K562 (cell line): ENCODE results near the gene ZNF556. TPM values are rescaled to one million over a fixed set of nuclear protein-coding genes. Genes with fewer than 3 reads are reported as not detected.

Experiments
- ATAC-seq: fragments of 200-7000 bp; cut with Tn5 transposase; 3 replicates; pipeline ENCODE4 v1.9.1; 2020; ENCODE audit warnings: moderate library complexity
- BruUV-seq: library from RNA; stranded (reverse); fragments of 400-500 nt; replicated peaks from 2 replicates; lab custom pipeline; 2021; lab: Mats Ljungman, UMichigan
- CTCF ChIA-PET: fragments of 300-600 bp; formaldehyde crosslinking; extraction: SDS; loops from one replicate; lab custom pipeline; 2021; ENCODE audit warnings: low intra/inter-chr PET ratio; lab: Yijun Ruan, JAX
- POLR2A ChIA-PET: fragments of 300-600, 350-650 bp; sonication (Branson Sonifier 250); formaldehyde crosslinking; extraction: SDS; loops from one replicate; lab custom pipeline; 2021; ENCODE audit warnings: antibody characterized with exemption, inconsistent platforms; lab: Yijun Ruan, JAX
- DNase-seq, 4 experiments: peaks; one replicate each; pipeline versions ENCODE4 v3.0.0 to v3.0.0-alpha.2; 2011 to 2018; ENCODE audit warnings: low spot score in 3 of 4, mixed read lengths in 3 of 4; ENCODE audit errors: extremely low read depth in 1 of 4
- FAIRE-seq: peaks from 2 replicates; lab custom pipeline; 2011; peaks lifted over from hg19 to GRCh38; lab: Jason Lieb, UNC
- H2AFZ ChIP-seq: 2 replicates; pipeline ENCODE4 v1.6.0; 2011; ENCODE audit warnings: low read depth, low read length, control low read depth, inconsistent platforms
- H3K27ac ChIP-seq: fragments of 200-600 bp; 3 replicates; pipeline ENCODE4 v1.8.0; 2011; ENCODE audit warnings: low read depth, mild to moderate bottlenecking, control low read depth, inconsistent platforms, low read length, moderate library complexity, mixed read lengths; ENCODE audit errors: extremely low read depth
- H3K27me3 ChIP-seq, 2 experiments: fragments of 300-600 bp in 1 of 2; 2 replicates in 1 of 2; 3 replicates in 1 of 2; pipeline versions ENCODE4 v1.6.0 to v1.8.0; 2011; ENCODE audit warnings: inconsistent platforms in 2 of 2, low read length in 2 of 2, mild to moderate bottlenecking in 1 of 2, mixed read lengths in 1 of 2, moderate library complexity in 1 of 2; ENCODE audit not compliant: control insufficient read depth in 2 of 2, insufficient read depth in 2 of 2
- H3K36me3 ChIP-seq: fragments of 300-600 bp; 3 replicates; pipeline ENCODE4 v1.8.0; 2011; ENCODE audit warnings: mild to moderate bottlenecking, low read length, inconsistent platforms; ENCODE audit not compliant: control insufficient read depth, insufficient read depth
- H3K4me1 ChIP-seq, 2 experiments: fragments of 200-600 bp in 1 of 2; replicated peaks in 1 of 2; 2 replicates in 1 of 2; 3 replicates in 1 of 2; pipeline versions ENCODE4 v1.5.1 to v1.8.0; 2011; ENCODE audit warnings: inconsistent platforms in 2 of 2, low read length in 2 of 2, mild to moderate bottlenecking in 1 of 2, mixed read lengths in 1 of 2, moderate library complexity in 1 of 2; ENCODE audit not compliant: control insufficient read depth in 2 of 2, insufficient read depth in 2 of 2
- H3K4me2 ChIP-seq: 2 replicates; pipeline ENCODE4 v1.6.1; 2011; ENCODE audit warnings: low read length, control low read depth, inconsistent platforms, mixed read lengths; ENCODE audit not compliant: insufficient read depth
- H3K4me3 ChIP-seq: fragments of 200-600 bp; sonication (generic), shearing (Covaris generic); 2 replicates; pipeline ENCODE4 v1.5.1; 2016; ENCODE audit warnings: control low read depth, inconsistent platforms
- H3K79me2 ChIP-seq: fragments of 200-600 bp; 3 replicates; pipeline ENCODE4 v1.8.0; 2011; ENCODE audit warnings: low read length, inconsistent platforms; ENCODE audit not compliant: control insufficient read depth, insufficient read depth
- H3K9ac ChIP-seq, 2 experiments: 2 replicates each; pipeline versions ENCODE4 v1.6.0 to v1.6.1; 2011; ENCODE audit warnings: low read depth in 2 of 2, low read length in 2 of 2, control low read depth in 1 of 2, inconsistent platforms in 1 of 2, mild to moderate bottlenecking in 1 of 2, mixed read lengths in 1 of 2; ENCODE audit not compliant: insufficient read depth in 1 of 2
- H3K9me1 ChIP-seq: one replicate; pipeline ENCODE4 v1.6.0; 2011; ENCODE audit warnings: inconsistent platforms, mild to moderate bottlenecking, low read length, moderate library complexity; ENCODE audit not compliant: control insufficient read depth, insufficient read depth
- H3K9me3 ChIP-seq: replicated peaks from 2 replicates; pipeline ENCODE4 v1.5.1; 2011; ENCODE audit warnings: low read depth, low read length, inconsistent platforms; ENCODE audit not compliant: control insufficient read depth, insufficient read depth
- H4K20me1 ChIP-seq: replicated peaks from 2 replicates; pipeline ENCODE4 v1.6.1; 2011; ENCODE audit warnings: low read length, inconsistent platforms, mixed read lengths; ENCODE audit not compliant: control insufficient read depth, insufficient read depth
- ATF4 ChIP-seq: fragments of 450-650 bp; formaldehyde crosslinking; IDR thresholded peaks from 2 replicates; pipeline ENCODE4 v1.4.0; 2022; ENCODE audit warnings: mild to moderate bottlenecking, moderate library complexity
- DEAF1 ChIP-seq: fragments of 450-650 bp; formaldehyde crosslinking; IDR thresholded peaks from 2 replicates; pipeline ENCODE4 v1.4.0; 2020; ENCODE audit warnings: mild to moderate bottlenecking, moderate library complexity
- PRDM10 ChIP-seq: fragments of 450-650 bp; IDR thresholded peaks from 2 replicates; pipeline ENCODE4 v1.6.1; 2018; ENCODE audit not compliant: partially characterized antibody
- TRIM25 ChIP-seq: fragments of 450-650 bp; IDR thresholded peaks from 2 replicates; pipeline ENCODE4 v1.7.0; 2016; ENCODE audit warnings: borderline replicate concordance
- ZBTB5 ChIP-seq: fragments of 450-650 bp; IDR thresholded peaks from 2 replicates; pipeline ENCODE4 v1.6.1; 2017; ENCODE audit warnings: antibody characterized with exemption
- ZC3H8 ChIP-seq: fragments of 450-650 bp; IDR thresholded peaks from 2 replicates; pipeline ENCODE4 v1.6.1; 2017
- ZNF175 ChIP-seq: fragments of 200-800 bp; sonication (Bioruptor generic); IDR thresholded peaks from 2 replicates; pipeline ENCODE4 v1.6.1; 2016; ENCODE audit warnings: low read depth, mild to moderate bottlenecking, missing genetic modification characterization, missing compliant biosample characterization
- ZNF280B ChIP-seq: fragments of 250-450 bp; sonication (Bioruptor Pico); IDR thresholded peaks from 2 replicates; pipeline ENCODE4 v1.5.1; 2021; ENCODE audit warnings: mild to moderate bottlenecking
- WGBS: fragments of 100-300 bp; shearing (Covaris generic); methylation state at CpG from one replicate; pipeline ENCODE4 v1.1.6; 2016; ENCODE audit warnings: low coverage, mixed read lengths; ENCODE audit not compliant: insufficient coverage; ENCODE audit errors: missing lambda C conversion rate; 5-methylcytosine and 5-hydroxymethylcytosine counted together
- in situ Hi-C: fragments of 300-500 bp; cut with MboI; formaldehyde crosslinking; loops from 4 replicates; pipeline ENCODE4 v1.15.0; 2018; ENCODE audit warnings: inconsistent platforms, mixed read lengths
- intact Hi-C: fragments of 100-400 bp; cut with micrococcal nuclease; formaldehyde crosslinking; loops from 2 replicates; pipeline ENCODE4 v1.14.2; 2022
- polyA plus RNA-seq, 8 experiments: library from polyadenylated mRNA; depleted of rRNA in 4 of 8; stranded (reverse) in 5 of 8; unstranded in 3 of 8; fragments of >200 nt; fragmentation: Nextera tagmentation in 2 of 8; fragmentation: Illumina TruSeq in 1 of 8; extraction: Ambion mirVana in 2 of 8; extraction: Trizol in 1 of 8; gene quantifications; 2 replicates each; pipeline versions ENCODE4 v1.2.1 to v1.2.3, GENCODE V29; 2011 to 2014; ENCODE audit warnings: inconsistent platforms in 1 of 8, missing spikeins in 1 of 8
- total RNA-seq, 7 experiments: library from RNA; depleted of rRNA in 6 of 7; stranded (reverse); fragments of >200 nt in 6 of 7; fragmentation: Illumina TruSeq in 2 of 7; extraction: Trizol in 2 of 7; gene quantifications; 2 replicates each; pipeline versions ENCODE4 v1.2.1 to v1.2.3, GENCODE V29; 2011 to 2021; ENCODE audit warnings: low replicate concordance in 1 of 7

Gene ZNF556
- total and polyA plus RNA-seq, 9 of the 15 experiments (the other 6 are each of a cell fraction or from before 2014, with no cell fraction given) = 0.01 to 0.36 (median 0.10) TPM; not detected in 1

GRCh38 chr19:2846180-2846894 is 20.8 kb upstream of the ZNF556 start:
- Histone ChIP-seq H3K79me2 (peaks cover 8% of the 10 kb centered on the region; the same call in 2 of the 3 replicates), H3K36me3 (peaks cover 12% of the 10 kb centered on the region; the same call in 2 of the 3 replicates), H3K4me1 (peaks cover 6 to 15% of the 10 kb centered on the region in 2 experiments; a peak in 4 of 5 replicates), H4K20me1 (no peaks in the 10 kb centered on the region), H3K9me1 (no peaks in the 10 kb centered on the region), H3K9ac (peak overlapping the region in 1 of 2 experiments; percentile 8; a peak in 1 of 4 replicates), H3K4me2 (no peak overlapping the region), H2AFZ (no peak overlapping the region), H3K4me3 (no peak overlapping the region), H3K9me3 (peaks cover 8% of the 10 kb centered on the region), H3K27me3 (no peaks in the 10 kb centered on the region), H3K27ac (no peak overlapping the region)
- DNase-seq (no peak), FAIRE-seq (peak; percentile 6), ATAC-seq (no peak)
- CTCF ChIA-PET = no interaction called here
- POLR2A ChIA-PET = interaction anchor here (1.3 kb wide), 1 partner anchor 22 kb away, joined by 3 read pairs; no protein-coding TSS in a partner anchor
- WGBS = 63% methylated on average over 13 of the region's 13 CpGs
- intact Hi-C loops (no loop called here), in situ Hi-C loops (no loop called here)
- no TSS peak for BruUV-seq
- TF ChIP-seq ZBTB5 (no peak), ZC3H8 (no peak), ZNF175 (CRISPR knock-in tag) (no peak), PRDM10 (no peak), DEAF1 (CRISPR knock-in tag) (no peak), ZNF280B (CRISPR knock-in tag) (no peak), TRIM25 (no peak), ATF4 (no peak)
